IMR-90 (cell line): ENCODE results near the gene GALNT9. TPM values are rescaled to one million over a fixed set of nuclear protein-coding genes. Genes with fewer than 3 reads are reported as not detected.

Experiments
- ATAC-seq: fragments of 200-7000 bp; cut with Tn5 transposase; 2 replicates; pipeline ENCODE4 v1.9.1; 2020; ENCODE audit warnings: low read depth, mild to moderate bottlenecking, moderate library complexity
- BruUV-seq: library from RNA; stranded (reverse); fragments of 400-500 nt; replicated peaks from 2 replicates; lab custom pipeline; 2021; lab: Mats Ljungman, UMichigan
- CTCF ChIA-PET: fragments of 300-600 bp; formaldehyde crosslinking; extraction: SDS; loops from one replicate; lab custom pipeline; 2021; ENCODE audit warnings: antibody characterized with exemption; lab: Yijun Ruan, JAX
- POLR2A ChIA-PET: fragments of 300-600 bp; sonication (Branson Sonifier 250); formaldehyde crosslinking; loops from one replicate; lab custom pipeline; 2022; ENCODE audit warnings: antibody characterized with exemption; ENCODE audit not compliant: unreplicated experiment; lab: Charles Lee
- DNase-seq: peaks from one replicate; pipeline ENCODE4 v3.0.0; 2013
- H2AFZ ChIP-seq: replicated peaks from 2 replicates; pipeline ENCODE3; 2013; ENCODE audit warnings: low read length, mild to moderate bottlenecking; ENCODE audit not compliant: poor library complexity
- H2AK5ac ChIP-seq: 2 replicates; pipeline ENCODE4 v1.6.1; 2013; ENCODE audit warnings: low read depth, low read length, inconsistent platforms
- H2AK9ac ChIP-seq: replicated peaks from 2 replicates; pipeline ENCODE3; 2013; ENCODE audit warnings: mild to moderate bottlenecking, low read depth, low read length, moderate library complexity; ENCODE audit not compliant: poor library complexity
- H2BK120ac ChIP-seq: 2 replicates; pipeline ENCODE4 v1.6.1; 2013; ENCODE audit warnings: low read depth, low read length, inconsistent platforms
- H2BK15ac ChIP-seq: 3 replicates; pipeline ENCODE4 v1.6.1; 2013; ENCODE audit warnings: low read depth, low read length, inconsistent platforms
- H2BK20ac ChIP-seq: 2 replicates; pipeline ENCODE4 v1.6.1; 2013; ENCODE audit warnings: low read depth, mild to moderate bottlenecking, inconsistent platforms, low read length, moderate library complexity
- H2BK5ac ChIP-seq: 2 replicates; pipeline ENCODE4 v1.6.1; 2013; ENCODE audit warnings: mild to moderate bottlenecking, low read depth, low read length, inconsistent platforms; ENCODE audit not compliant: poor library complexity, severe bottlenecking
- H3K14ac ChIP-seq: replicated peaks from 2 replicates; pipeline ENCODE4 v1.6.1; 2013; ENCODE audit warnings: low read depth, low read length, inconsistent platforms
- H3K18ac ChIP-seq: 2 replicates; pipeline ENCODE4 v1.6.1; 2013; ENCODE audit warnings: low read depth, low read length, control low read depth
- H3K23ac ChIP-seq: 2 replicates; pipeline ENCODE4 v1.6.1; 2013; ENCODE audit warnings: low read depth, low read length, inconsistent platforms
- H3K27ac ChIP-seq: 2 replicates; pipeline ENCODE4 v1.5.1; 2013; ENCODE audit warnings: mild to moderate bottlenecking, control low read depth, low read length; ENCODE audit not compliant: insufficient read depth
- H3K27me3 ChIP-seq: 2 replicates; pipeline ENCODE4 v1.6.1; 2013; ENCODE audit warnings: low read length; ENCODE audit not compliant: control insufficient read depth, insufficient read depth
- H3K36me3 ChIP-seq: 2 replicates; pipeline ENCODE4 v1.6.1; 2013; ENCODE audit warnings: low read length, mixed read lengths; ENCODE audit not compliant: control insufficient read depth, insufficient read depth
- H3K4ac ChIP-seq: 2 replicates; pipeline ENCODE4 v1.6.1; 2013; ENCODE audit warnings: low read depth, low read length, inconsistent platforms
- H3K4me1 ChIP-seq: 2 replicates; pipeline ENCODE4 v1.6.1; 2013; ENCODE audit warnings: low read length, mixed read lengths; ENCODE audit not compliant: control insufficient read depth, insufficient read depth
- H3K4me2 ChIP-seq: 2 replicates; pipeline ENCODE4 v1.6.1; 2013; ENCODE audit warnings: low read depth, mild to moderate bottlenecking, control low read depth, low read length, moderate library complexity
- H3K4me3 ChIP-seq: 2 replicates; pipeline ENCODE4 v1.5.1; 2013; ENCODE audit warnings: low read depth, mild to moderate bottlenecking, control low read depth, low read length, moderate library complexity; ENCODE audit not compliant: insufficient read depth
- H3K56ac ChIP-seq: 2 replicates; pipeline ENCODE4 v1.6.1; 2013; ENCODE audit warnings: low read length, inconsistent platforms; ENCODE audit not compliant: insufficient read depth; ENCODE audit errors: extremely low read depth
- H3K79me1 ChIP-seq, 2 experiments: 2 replicates each; pipeline ENCODE4 v1.6.1; 2013; ENCODE audit warnings: low read length in 2 of 2, inconsistent platforms in 1 of 2, low read depth in 1 of 2
- H3K9ac ChIP-seq: 2 replicates; pipeline ENCODE4 v1.6.1; 2013; ENCODE audit warnings: low read depth, low read length, control low read depth
- H3K9me1 ChIP-seq: 2 replicates; pipeline ENCODE4 v1.6.1; 2013; ENCODE audit warnings: low read length, inconsistent platforms; ENCODE audit not compliant: insufficient read depth
- H3K9me3 ChIP-seq: 2 replicates; pipeline ENCODE4 v1.6.1; 2013; ENCODE audit warnings: low read length; ENCODE audit not compliant: control insufficient read depth, insufficient read depth
- H4K20me1 ChIP-seq: 2 replicates; pipeline ENCODE4 v1.6.1; 2013; ENCODE audit warnings: low read length, inconsistent platforms; ENCODE audit not compliant: insufficient read depth
- H4K5ac ChIP-seq: 2 replicates; pipeline ENCODE4 v1.6.1; 2013; ENCODE audit warnings: mild to moderate bottlenecking, low read depth, low read length, control low read depth
- H4K8ac ChIP-seq, 2 experiments: 2 replicates each; pipeline ENCODE4 v1.6.1; 2013; ENCODE audit warnings: low read depth in 2 of 2, low read length in 2 of 2, control low read depth in 1 of 2, inconsistent platforms in 1 of 2
- H4K91ac ChIP-seq: 2 replicates; pipeline ENCODE4 v1.6.1; 2013; ENCODE audit warnings: low read depth, low read length, inconsistent platforms; ENCODE audit not compliant: insufficient read depth
- CHD1 ChIP-seq: IDR thresholded peaks from 2 replicates; pipeline ENCODE4 v1.6.1; 2012; ENCODE audit warnings: low read depth, low read length, improper control_type of control experiment
- NFE2L2 ChIP-seq: fragments of 150-350 bp; IDR thresholded peaks from 2 replicates; pipeline ENCODE4 v1.6.1; 2016; ENCODE audit warnings: low read depth, mild to moderate bottlenecking, low read length
- RCOR1 ChIP-seq: IDR thresholded peaks from 2 replicates; pipeline ENCODE4 v1.6.1; 2012; ENCODE audit warnings: mild to moderate bottlenecking, low read length, improper control_type of control experiment; ENCODE audit not compliant: insufficient replicate concordance
- SMC3 ChIP-seq: fragments of 150-350 bp; IDR thresholded peaks from 2 replicates; pipeline ENCODE4 v1.6.1; 2016; ENCODE audit warnings: low read depth, mild to moderate bottlenecking, antibody characterized with exemption, low read length, moderate library complexity
- USF2 ChIP-seq: fragments of 150-350 bp; IDR thresholded peaks from 2 replicates; pipeline ENCODE4 v1.6.1; 2017; ENCODE audit warnings: mild to moderate bottlenecking, antibody characterized with exemption, low read length, low read depth
- WGBS, 2 experiments: methylation state at CpG; one replicate each; pipeline versions ENCODE4 v1.1.5 to v1.1.7; 2013; ENCODE audit warnings: missing lambda C conversion rate in 2 of 2; ENCODE audit not compliant: insufficient read length in 1 of 2; ENCODE audit errors: extremely low coverage in 2 of 2; 5-methylcytosine and 5-hydroxymethylcytosine counted together
- dilution Hi-C: fragments of 300-500 bp; cut with HindIII; formaldehyde crosslinking; loops from one replicate; pipeline ENCODE4 v1.14.3; 2018; ENCODE audit warnings: low sequenced_read_pairs; ENCODE audit not compliant: unreplicated experiment
- in situ Hi-C: fragments of 300-500 bp; cut with MboI; formaldehyde crosslinking; loops from 3 replicates; pipeline ENCODE4 v1.14.3; 2019; ENCODE audit warnings: low sequenced_read_pairs, inconsistent platforms, mixed read lengths
- intact Hi-C: fragments of 100-400 bp; cut with micrococcal nuclease; formaldehyde crosslinking; loops from 2 replicates; pipeline ENCODE4 v1.10.0; 2022
- polyA plus RNA-seq, 3 experiments: library from polyadenylated mRNA; depleted of rRNA; stranded (reverse); fragments of >200 nt; gene quantifications; 2 replicates each; pipeline ENCODE4 v1.2.3, GENCODE V29; 2012; ENCODE audit warnings: low replicate concordance in 1 of 3
- total RNA-seq: library from RNA; depleted of rRNA; stranded (reverse); fragments of >200 nt; gene quantifications from 2 replicates; pipeline ENCODE4 v1.2.3, GENCODE V29; 2012

Gene GALNT9
- total and polyA plus RNA-seq, 2 of the 4 experiments (the other 2 are of a cell fraction) = under 0.01 to 0.12 TPM

GRCh38 chr12:132211816-132212215 is 117.6 kb downstream of the GALNT9 start:
- no peak overlapping the region for H3K27ac ChIP-seq
- no peaks in the 10 kb centered on the region for H3K4me1 ChIP-seq
- no peaks in the 10 kb centered on the region for H4K20me1 ChIP-seq
- H4K91ac ChIP-seq = no peak overlapping the region
- H4K8ac ChIP-seq = no peak overlapping the region
- no peak overlapping the region for H2BK20ac ChIP-seq
- no peak overlapping the region for H3K9ac ChIP-seq
- H2BK120ac ChIP-seq = no peak overlapping the region
- H2AK5ac ChIP-seq = no peak overlapping the region
- in situ Hi-C loops = no loop called here
- BruUV-seq = no TSS peak
- H3K9me1 ChIP-seq = no peaks in the 10 kb centered on the region
- ChIA-PET POLR2A (no interaction called here), CTCF (no interaction called here)
- H3K4ac ChIP-seq = no peak overlapping the region
- TF ChIP-seq USF2 = no peak
- no peak for TF ChIP-seq NFE2L2
- TF ChIP-seq CHD1 = no peak
- TF ChIP-seq RCOR1 = no peak
- no peak for TF ChIP-seq SMC3
- no peak overlapping the region for H2AK9ac ChIP-seq
- no peak overlapping the region for H4K5ac ChIP-seq
- H2BK5ac ChIP-seq = no peak overlapping the region
- DNase-seq (no peak), ATAC-seq (no peak)
- H3K23ac ChIP-seq = no peak overlapping the region
- H3K56ac ChIP-seq = no peak overlapping the region
- H3K27me3 ChIP-seq = peaks cover 2% of the 10 kb centered on the region; the same call in 1 of the 2 replicates
- H3K14ac ChIP-seq = no peak overlapping the region
- no peak overlapping the region for H3K4me2 ChIP-seq
- dilution Hi-C loops = no loop called here
- intact Hi-C loops = no loop called here
- peaks cover 10% of the 10 kb centered on the region; the same call in 1 of the 2 replicates for H3K9me3 ChIP-seq
- H3K4me3 ChIP-seq = no peak overlapping the region
- no peaks in the 10 kb centered on the region for H3K79me1 ChIP-seq
- no peak overlapping the region for H2AFZ ChIP-seq
- H3K18ac ChIP-seq = no peak overlapping the region
- 75% methylated on average over 3 of the region's 17 CpGs; no CpG with 5 or more reads in 1 of the 2 experiments for WGBS, 2 experiments
- H3K36me3 ChIP-seq = no peaks in the 10 kb centered on the region
- no peak overlapping the region for H2BK15ac ChIP-seq
